ENCODE data around the gene MRPL49.
"Not testable (repeated sequence)": the region's sequence is repeated elsewhere in the genome, so short reads cannot be mapped to it uniquely, and the experiment has no call there.

Gene MRPL49

DNA sequence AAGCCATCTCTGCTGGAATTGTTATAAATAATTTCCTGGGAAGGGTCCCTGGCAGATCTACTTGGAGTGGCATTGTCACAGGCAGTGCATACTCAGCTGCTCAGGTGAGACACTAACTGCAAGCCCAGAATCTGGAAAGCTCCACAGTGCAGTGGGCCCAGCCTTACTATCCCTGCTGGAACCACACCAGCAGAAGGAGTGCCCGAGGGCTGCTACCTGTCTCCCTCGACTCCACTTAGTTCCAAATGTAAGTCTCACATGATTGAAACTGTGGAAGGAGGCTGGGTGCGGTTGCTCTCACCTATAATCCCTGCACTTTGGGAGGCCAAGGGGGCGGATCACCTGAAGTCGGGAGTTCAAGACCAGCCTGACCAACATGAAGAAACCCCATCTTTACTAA is 26.5 kb downstream of the MRPL49 start:
- no peak overlapping the region for H3K4me3 ChIP-seq (replicated peaks in 1 of 2; ENCODE audit: low read depth in 2 of 2, low read length in 2 of 2)
- TF ChIP-seq, protein P1, sequence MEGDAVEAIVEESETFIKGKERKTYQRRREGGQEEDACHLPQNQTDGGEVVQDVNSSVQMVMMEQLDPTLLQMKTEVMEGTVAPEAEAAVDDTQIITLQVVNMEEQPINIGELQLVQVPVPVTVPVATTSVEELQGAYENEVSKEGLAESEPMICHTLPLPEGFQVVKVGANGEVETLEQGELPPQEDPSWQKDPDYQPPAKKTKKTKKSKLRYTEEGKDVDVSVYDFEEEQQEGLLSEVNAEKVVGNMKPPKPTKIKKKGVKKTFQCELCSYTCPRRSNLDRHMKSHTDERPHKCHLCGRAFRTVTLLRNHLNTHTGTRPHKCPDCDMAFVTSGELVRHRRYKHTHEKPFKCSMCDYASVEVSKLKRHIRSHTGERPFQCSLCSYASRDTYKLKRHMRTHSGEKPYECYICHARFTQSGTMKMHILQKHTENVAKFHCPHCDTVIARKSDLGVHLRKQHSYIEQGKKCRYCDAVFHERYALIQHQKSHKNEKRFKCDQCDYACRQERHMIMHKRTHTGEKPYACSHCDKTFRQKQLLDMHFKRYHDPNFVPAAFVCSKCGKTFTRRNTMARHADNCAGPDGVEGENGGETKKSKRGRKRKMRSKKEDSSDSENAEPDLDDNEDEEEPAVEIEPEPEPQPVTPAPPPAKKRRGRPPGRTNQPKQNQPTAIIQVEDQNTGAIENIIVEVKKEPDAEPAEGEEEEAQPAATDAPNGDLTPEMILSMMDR (IDR thresholded peaks at IDR 0.05; ENCODE audit: low read depth, low read length): no peak
- no peak for DNase-seq (ENCODE audit: low read depth in 2 of 2)

DNA sequence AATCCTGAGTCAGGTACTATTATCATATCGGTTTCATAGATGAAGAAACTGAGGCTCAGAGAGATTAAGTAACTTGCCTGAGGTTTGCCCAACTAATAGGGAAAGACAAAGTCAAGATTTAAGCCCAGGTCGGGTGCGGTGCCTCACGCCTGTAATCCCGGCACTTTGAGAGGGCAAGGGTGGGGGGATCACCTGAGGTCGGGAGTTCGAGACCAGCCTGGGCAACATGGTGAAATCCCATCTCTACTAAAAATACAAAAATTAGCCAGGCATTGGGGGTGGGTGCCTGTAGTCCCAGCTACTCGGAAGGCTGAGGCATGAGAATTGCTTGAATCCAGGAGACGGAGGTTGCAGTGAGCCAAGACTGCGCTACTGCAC is 28.0 kb downstream of the MRPL49 start:
- H3K4me3 ChIP-seq (replicated peaks in 1 of 2; ENCODE audit: low read depth in 2 of 2, low read length in 2 of 2); DNase-seq (ENCODE audit: low read depth in 2 of 2): not testable (repeated sequence)

DNA sequence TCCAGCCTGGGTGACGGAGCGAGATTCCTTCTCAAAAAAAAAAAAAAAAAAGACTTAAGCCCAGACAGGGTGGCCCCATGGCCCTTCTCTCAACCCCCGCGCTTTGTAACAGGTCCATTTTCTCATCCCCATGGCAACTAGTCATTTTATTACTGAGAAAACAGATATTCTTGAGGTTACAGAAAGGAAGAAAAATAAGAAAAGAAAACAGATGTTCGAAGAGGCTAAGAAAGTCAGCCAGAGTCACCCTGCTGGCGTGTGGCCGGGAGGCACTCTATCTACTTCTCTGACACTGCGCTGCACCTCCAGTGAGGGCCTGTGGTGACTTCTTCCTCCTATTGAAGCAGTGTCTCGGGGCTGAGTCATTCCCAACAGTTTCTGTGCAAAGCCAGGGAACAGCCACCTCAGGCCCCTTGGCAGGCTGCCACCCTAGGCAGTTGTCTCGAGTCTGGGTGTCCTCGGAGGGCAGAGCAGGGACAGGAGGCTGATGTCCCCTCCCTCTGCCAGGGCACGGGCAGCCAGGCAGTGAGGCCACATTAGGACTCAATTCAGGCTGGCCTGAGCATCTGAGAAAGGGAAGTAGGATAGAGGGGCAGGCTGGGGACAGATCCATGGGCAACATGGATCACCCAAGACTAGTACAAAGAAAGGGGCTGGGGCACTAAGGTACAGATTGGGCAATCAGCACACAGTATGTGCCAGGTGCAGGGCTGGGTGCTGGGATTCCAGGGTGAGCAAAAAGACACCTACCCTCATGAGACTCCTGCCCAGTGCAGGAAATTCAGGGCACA is 28.6 kb downstream of the MRPL49 start:
- peak; percentile 62 to 88 for DNase-seq (ENCODE audit: low read depth in 2 of 2)
- no peak overlapping the region for H3K4me3 ChIP-seq (replicated peaks in 1 of 2; ENCODE audit: low read depth in 2 of 2, low read length in 2 of 2)
- TF ChIP-seq, protein P1 (IDR thresholded peaks at IDR 0.05; ENCODE audit: low read depth, low read length): no peak

DNA sequence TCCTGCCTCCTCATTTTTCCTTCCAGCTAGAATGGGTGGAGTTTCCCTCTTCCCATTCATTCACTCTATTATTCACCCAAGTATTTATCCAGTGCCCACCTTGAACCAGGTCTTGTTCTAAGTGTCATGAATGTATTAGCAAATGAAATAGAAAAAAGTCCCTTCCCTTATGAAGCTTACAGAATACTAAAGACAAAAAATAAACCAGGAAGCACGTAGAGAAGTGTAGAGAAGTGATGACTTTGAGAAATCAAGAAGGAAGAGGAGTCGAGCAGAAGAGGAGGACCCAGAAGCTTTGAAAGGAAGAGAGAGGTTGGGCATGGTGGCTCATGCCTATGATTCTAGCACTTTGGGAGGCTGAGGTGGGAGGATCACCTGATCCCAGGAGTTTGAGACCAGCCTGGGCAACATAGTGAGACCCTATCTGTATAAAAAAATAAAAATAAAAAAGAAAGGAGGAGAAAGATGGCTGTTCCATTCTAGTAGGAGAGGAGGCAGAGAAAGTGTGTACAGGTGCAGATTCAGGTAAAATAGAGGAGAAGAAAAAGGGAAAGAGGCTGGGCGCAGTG is 29.3 kb downstream of the MRPL49 start:
- H3K4me3 ChIP-seq (replicated peaks in 1 of 2; ENCODE audit: low read depth in 2 of 2, low read length in 2 of 2): no peak overlapping the region
- no peak for DNase-seq (ENCODE audit: low read depth in 2 of 2)
- TF ChIP-seq, protein P1 (IDR thresholded peaks at IDR 0.05; ENCODE audit: low read depth, low read length): no peak

DNA sequence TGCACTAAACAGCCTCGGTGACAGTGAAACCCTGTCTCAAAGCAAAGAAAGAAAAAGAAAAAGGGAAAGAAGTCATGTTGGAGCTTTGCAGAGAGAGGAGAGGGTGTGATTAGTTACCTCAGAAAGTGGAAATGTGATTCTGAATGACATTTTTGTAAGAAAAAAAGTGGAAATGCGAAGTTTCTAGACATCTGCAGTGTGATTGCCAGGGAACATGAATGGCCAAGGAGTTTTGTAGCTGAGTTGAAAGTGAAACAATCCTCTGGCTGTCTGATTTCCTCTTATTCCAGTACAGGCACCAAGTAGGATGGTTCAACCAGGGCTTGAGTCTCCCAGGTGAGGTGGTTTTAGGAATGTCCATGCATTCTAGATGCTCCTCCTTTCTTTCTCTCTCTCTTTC is 30.0 kb downstream of the MRPL49 start:
- TF ChIP-seq, protein P1 (IDR thresholded peaks at IDR 0.05; ENCODE audit: low read depth, low read length): no peak
- no peak for DNase-seq (ENCODE audit: low read depth in 2 of 2)
- no peak overlapping the region for H3K4me3 ChIP-seq (replicated peaks in 1 of 2; ENCODE audit: low read depth in 2 of 2, low read length in 2 of 2)

DNA sequence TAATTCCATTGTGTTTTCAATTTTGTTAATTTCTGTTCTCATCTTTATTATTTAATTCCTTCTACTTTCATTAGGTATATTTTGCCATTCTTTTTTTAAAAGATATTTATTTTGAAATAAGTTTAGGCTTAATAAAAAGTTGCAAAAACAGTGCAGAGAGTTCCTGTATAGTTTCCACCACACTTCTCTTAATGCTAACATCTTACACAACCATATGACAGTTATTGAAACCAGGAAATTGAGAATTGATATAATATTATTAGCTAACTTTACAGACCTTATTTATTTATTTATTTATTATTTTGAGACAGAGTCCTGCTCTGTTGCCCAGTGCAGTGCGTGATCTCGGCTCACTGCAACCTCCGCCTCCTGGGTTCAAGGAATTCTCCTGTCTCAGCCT is 34.1 kb downstream of the MRPL49 start:
- no peak for DNase-seq (ENCODE audit: low read depth in 2 of 2)
- H3K4me3 ChIP-seq (replicated peaks in 1 of 2; ENCODE audit: low read depth in 2 of 2, low read length in 2 of 2): no peak overlapping the region
- TF ChIP-seq, protein P1 (IDR thresholded peaks at IDR 0.05; ENCODE audit: low read depth, low read length): no peak

DNA sequence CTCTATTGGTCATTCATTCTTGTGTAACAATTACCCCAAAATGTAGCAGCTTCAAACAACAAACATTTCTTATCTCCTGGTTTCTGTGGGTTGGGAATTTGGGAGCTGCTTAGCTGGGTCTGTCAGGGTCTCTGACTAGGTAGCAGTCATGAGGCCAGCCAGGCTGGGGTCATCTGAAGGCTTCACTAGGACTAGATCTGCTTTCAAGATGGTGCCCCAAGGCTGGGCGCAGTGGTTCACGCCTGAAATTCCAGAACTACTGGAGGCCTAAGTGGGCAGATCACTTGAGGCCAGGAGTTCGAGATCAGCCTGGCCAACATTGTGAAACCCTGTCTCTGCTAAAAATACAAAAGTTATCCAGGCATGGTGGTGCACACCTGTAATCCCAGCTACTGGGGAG is 34.8 kb downstream of the MRPL49 start:
- TF ChIP-seq, protein P1 (IDR thresholded peaks at IDR 0.05; ENCODE audit: low read depth, low read length): no peak
- H3K4me3 ChIP-seq (replicated peaks in 1 of 2; ENCODE audit: low read depth in 2 of 2, low read length in 2 of 2): no peak overlapping the region
- no peak for DNase-seq (ENCODE audit: low read depth in 2 of 2)

Data from cardiac fibroblast (primary cell).